Astrocyte (in vitro differentiated cells and primary cell): ENCODE results near the gene MYNN. TPM values are rescaled to one million over a fixed set of nuclear protein-coding genes. Genes with fewer than 3 reads are reported as not detected.

Experiments
- DNase-seq: peaks from one replicate; pipeline ENCODE4 v3.0.0-alpha.2; 2010; ENCODE audit warnings: low read depth
- FAIRE-seq: peaks from 2 replicates; lab custom pipeline; 2011; peaks lifted over from hg19 to GRCh38; lab: Jason Lieb, UNC
- H2AFZ ChIP-seq: 2 replicates; pipeline ENCODE4 v1.6.0; 2012; ENCODE audit warnings: low read depth, low read length, inconsistent platforms
- H3K27ac ChIP-seq: 2 replicates; pipeline ENCODE4 v1.5.1; 2011; ENCODE audit warnings: low read depth, low read length, inconsistent platforms
- H3K27me3 ChIP-seq: 2 replicates; pipeline ENCODE4 v1.6.0; 2011; ENCODE audit warnings: low read length, inconsistent platforms; ENCODE audit not compliant: insufficient read depth
- H3K36me3 ChIP-seq: 2 replicates; pipeline ENCODE4 v1.5.1; 2011; ENCODE audit warnings: low read length, inconsistent platforms; ENCODE audit not compliant: insufficient read depth
- H3K4me1 ChIP-seq: 2 replicates; pipeline ENCODE4 v1.5.1; 2011; ENCODE audit warnings: low read length, inconsistent platforms; ENCODE audit not compliant: insufficient read depth
- H3K4me2 ChIP-seq: 2 replicates; pipeline ENCODE4 v1.6.0; 2012; ENCODE audit warnings: low read length, inconsistent platforms
- H3K4me3 ChIP-seq: 2 replicates; pipeline ENCODE4 v1.5.1; 2011; ENCODE audit warnings: low read depth, mild to moderate bottlenecking, low read length, inconsistent platforms; ENCODE audit not compliant: insufficient read depth
- H3K79me2 ChIP-seq: 2 replicates; pipeline ENCODE4 v1.6.0; 2012; ENCODE audit warnings: mild to moderate bottlenecking, low read length, inconsistent platforms; ENCODE audit not compliant: insufficient read depth
- H3K9ac ChIP-seq: 2 replicates; pipeline ENCODE4 v1.6.0; 2012; ENCODE audit warnings: mild to moderate bottlenecking, low read length, inconsistent platforms
- H3K9me3 ChIP-seq: 2 replicates; pipeline ENCODE4 v1.5.1; 2012; ENCODE audit warnings: low read depth, mild to moderate bottlenecking, low read length, inconsistent platforms; ENCODE audit not compliant: insufficient read depth
- H4K20me1 ChIP-seq: 2 replicates; pipeline ENCODE4 v1.6.0; 2012; ENCODE audit warnings: low read length, inconsistent platforms; ENCODE audit not compliant: insufficient read depth
- H3K27ac Mint-ChIP-seq: one replicate; pipeline ENCODE4 v1.8.0; 2021; ENCODE audit warnings: mild to moderate bottlenecking, mixed read lengths; ENCODE audit not compliant: unreplicated experiment
- H3K27me3 Mint-ChIP-seq: one replicate; pipeline ENCODE4 v1.8.0; 2021; ENCODE audit warnings: low read depth, mixed read lengths; ENCODE audit not compliant: unreplicated experiment
- H3K36me3 Mint-ChIP-seq: one replicate; pipeline ENCODE4 v1.8.0; 2021; ENCODE audit warnings: low read depth, mixed read lengths; ENCODE audit not compliant: unreplicated experiment
- H3K4me1 Mint-ChIP-seq: one replicate; pipeline ENCODE4 v1.8.0; 2021; ENCODE audit warnings: low read depth, mixed read lengths; ENCODE audit not compliant: unreplicated experiment
- H3K4me3 Mint-ChIP-seq: one replicate; pipeline ENCODE4 v1.8.0; 2021; ENCODE audit warnings: mild to moderate bottlenecking, moderate library complexity, mixed read lengths; ENCODE audit not compliant: unreplicated experiment
- H3K9me3 Mint-ChIP-seq: one replicate; pipeline ENCODE4 v1.8.0; 2021; ENCODE audit warnings: mild to moderate bottlenecking, mixed read lengths; ENCODE audit not compliant: unreplicated experiment
- CTCF ChIP-seq: IDR thresholded peaks from 2 replicates; pipeline ENCODE4 v1.5.1; 2011; ENCODE audit warnings: low read depth, mild to moderate bottlenecking, inconsistent platforms, low read length, moderate library complexity; ENCODE audit not compliant: insufficient read depth
- EZH2 ChIP-seq: IDR thresholded peaks from 2 replicates; pipeline ENCODE4 v1.6.1; 2012; ENCODE audit warnings: mild to moderate bottlenecking, low read length, inconsistent platforms; ENCODE audit not compliant: insufficient read depth
- total RNA-seq: library from RNA; stranded (reverse); gene quantifications from 2 replicates; pipeline ENCODE4 v1.2.1, GENCODE V29; 2021

MYNN gene
- total RNA-seq, 1 donor from 2014 or later, result 12.9 TPM

DNA sequence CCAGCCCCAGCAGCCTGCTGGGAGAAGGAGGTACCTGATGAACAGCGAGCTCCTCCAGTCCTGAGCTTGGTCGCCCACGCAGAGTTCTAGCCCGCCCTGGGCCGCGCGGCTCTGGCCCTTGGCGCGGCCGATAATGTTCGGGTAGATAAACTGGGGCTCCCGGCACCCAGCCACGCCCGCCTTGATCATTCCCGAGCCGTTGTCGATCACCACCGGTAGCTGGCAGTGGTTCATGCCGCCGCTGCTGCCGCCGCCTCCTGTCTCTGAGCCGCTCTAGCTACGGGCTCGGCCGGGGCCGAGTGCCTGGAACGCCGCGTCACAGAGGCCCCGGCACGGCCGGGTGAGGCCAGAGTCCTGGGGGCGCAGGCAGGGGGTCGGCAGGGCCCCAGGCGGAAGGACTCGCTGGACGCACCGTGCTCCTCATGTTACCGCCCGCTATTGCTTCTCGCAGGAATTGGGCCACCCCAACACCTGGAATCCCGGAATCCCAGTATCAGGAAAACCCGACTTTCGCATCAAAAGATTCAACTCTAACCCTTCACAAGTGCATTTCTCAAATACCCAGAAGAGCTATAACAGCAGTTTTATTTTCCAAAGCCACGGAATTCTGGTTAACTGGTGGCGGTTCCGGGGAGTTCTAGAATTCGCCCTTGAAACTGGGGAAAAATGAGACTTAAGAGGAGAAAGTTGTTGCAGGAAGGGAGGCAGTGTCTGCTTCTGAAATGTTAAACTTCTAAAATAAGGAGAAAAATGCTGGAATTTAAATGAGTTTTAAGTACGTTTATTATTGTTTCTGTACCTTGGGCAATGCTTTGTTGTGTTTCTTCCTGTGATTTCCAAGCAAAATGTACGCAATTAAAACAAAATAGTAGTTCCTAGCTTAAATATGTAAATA is 3.7 kb upstream of the MYNN start, which contains the start of gene ACTRT3:
ACTRT3 (minus strand) TSS at position 275 of the 895 bp plus-strand sequence; CDS start at position 234, 41 bp downstream.
- Histone ChIP-seq H3K27ac (peak within 1 kb of the TSS; percentile 58), H3K4me1 (peaks cover 5% of the 10 kb centered on the region), H3K27me3 (no peaks in the 10 kb centered on the region), H3K9ac (peak within 1 kb of the TSS; percentile 83), H3K36me3 (peaks cover 5% of the 10 kb centered on the region), H3K4me2 (peak within 1 kb of the TSS; percentile 81), H4K20me1 (peaks cover 8% of the 10 kb centered on the region), H2AFZ (peak within 1 kb of the TSS; percentile 79), H3K79me2 (peaks cover 16% of the 10 kb centered on the region), H3K9me3 (no peaks in the 10 kb centered on the region), H3K4me3 (peak within 1 kb of the TSS; percentile 65)
- Mint-ChIP-seq H3K4me1 (peaks cover 5% of the 10 kb centered on the region), H3K4me3 (peak within 1 kb of the TSS; percentile 81), H3K9me3 (peaks cover 7% of the 10 kb centered on the region), H3K27me3 (peaks cover 5% of the 10 kb centered on the region), H3K27ac (peak within 1 kb of the TSS; percentile 21), H3K36me3 (peaks cover 9% of the 10 kb centered on the region)
- TF ChIP-seq CTCF, result no peak
- TF ChIP-seq EZH2, result no peak
- no peak for FAIRE-seq
- peak; percentile 72 for DNase-seq

DNA sequence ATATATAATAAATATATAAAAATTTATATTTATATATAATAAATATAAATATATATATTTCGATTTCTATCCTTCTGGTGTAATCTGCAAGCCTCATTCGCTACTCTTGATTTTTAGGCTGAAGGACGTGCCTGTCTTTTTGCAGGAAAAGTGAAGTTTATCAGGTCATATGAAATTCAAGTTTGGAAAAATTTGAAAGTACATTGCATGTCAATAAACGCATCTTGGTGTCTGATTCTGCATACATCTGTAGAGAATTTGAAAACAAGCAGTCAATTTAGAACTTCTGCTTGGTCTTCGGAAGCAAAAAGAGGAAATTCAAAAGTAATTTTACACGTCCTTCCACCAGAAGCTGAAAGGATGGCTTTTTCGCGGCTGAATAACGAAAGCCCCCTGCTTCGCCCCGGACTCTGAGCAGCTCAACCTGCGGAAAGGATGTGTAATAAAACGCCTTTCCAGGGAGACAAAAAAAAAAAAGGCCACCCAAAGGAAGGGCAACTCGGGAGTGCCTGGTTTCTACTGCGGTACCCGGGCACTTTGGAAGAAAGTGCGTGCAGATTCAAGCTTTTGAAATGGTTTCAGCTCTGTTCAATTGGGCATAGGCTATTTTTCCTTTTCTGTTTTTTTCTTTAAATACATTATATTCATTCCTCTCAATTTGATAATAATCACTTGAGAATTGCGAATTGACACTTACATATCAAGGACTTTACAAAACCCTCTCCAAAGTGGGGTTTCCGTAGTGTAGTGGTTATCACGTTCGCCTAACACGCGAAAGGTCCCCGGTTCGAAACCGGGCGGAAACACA is 1.5 kb upstream of the MYNN start:
- Histone ChIP-seq H3K4me3 (peak overlapping the region; percentile 88), H3K27ac (peak overlapping the region; percentile 99), H3K9ac (peak overlapping the region; percentile 96), H3K27me3 (no peaks in the 10 kb centered on the region), H3K4me1 (peaks cover 10% of the 10 kb centered on the region), H4K20me1 (peaks cover 18% of the 10 kb centered on the region), H3K4me2 (peak overlapping the region; percentile 90), H3K79me2 (peaks cover 36% of the 10 kb centered on the region), H3K9me3 (no peaks in the 10 kb centered on the region), H3K36me3 (peaks cover 19% of the 10 kb centered on the region), H2AFZ (peak overlapping the region; percentile 77)
- Mint-ChIP-seq H3K4me1 (peaks cover 12% of the 10 kb centered on the region), H3K27ac (peak overlapping the region; percentile 98), H3K27me3 (no peaks in the 10 kb centered on the region), H3K4me3 (peak overlapping the region; percentile 97), H3K9me3 (no peaks in the 10 kb centered on the region), H3K36me3 (peaks cover 6% of the 10 kb centered on the region)
- DNase-seq (peak; percentile 46), FAIRE-seq (no peak)
- TF ChIP-seq CTCF, result no peak
- no peak for TF ChIP-seq EZH2
